ENCODE data around the gene FBXO45.
"Not testable (repeated sequence)": the region's sequence is repeated elsewhere in the genome, so short reads cannot be mapped to it uniquely, and the experiment has no call there.

The FBXO45 gene

DNA sequence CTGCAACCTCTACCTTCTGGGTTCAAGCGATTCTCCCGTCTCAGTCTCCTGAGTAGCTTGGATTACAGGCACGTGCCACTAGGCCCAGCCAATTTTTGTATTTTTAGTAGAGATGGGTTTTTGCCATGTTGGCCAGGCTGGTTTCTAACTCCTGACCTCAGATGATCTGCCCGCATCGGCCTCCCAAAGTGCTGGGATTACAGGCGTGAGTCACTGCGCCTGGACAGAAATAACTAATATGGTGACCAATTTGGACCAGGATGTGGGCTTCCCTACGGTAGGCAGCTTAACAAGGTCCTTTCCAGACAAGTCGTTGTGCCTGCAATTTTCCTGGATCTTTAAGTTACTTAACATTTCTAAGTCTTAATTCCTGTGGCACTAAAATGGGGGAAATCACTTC is 14.9 kb upstream of the FBXO45 start:
- in situ Hi-C loops (cut with HindIII; ENCODE audit: low pct_ligation_motif_present, low pct_unique_long_range_greater_than_20kb, low sequenced_read_pairs): no loop called here
- no peak for DNase-seq

- in situ Hi-C loops (cut with HindIII; ENCODE audit: low pct_ligation_motif_present, low pct_unique_long_range_greater_than_20kb, low sequenced_read_pairs): no loop called here
- DNase-seq: no peak
Observed at GRCh38 chr3:196554205-196554604, 14.3 kb upstream of the FBXO45 start.

GRCh38 chr3:196555295-196555694 is 13.2 kb upstream of the FBXO45 start:
- no peak for DNase-seq
- in situ Hi-C loops (cut with HindIII; ENCODE audit: low pct_ligation_motif_present, low pct_unique_long_range_greater_than_20kb, low sequenced_read_pairs): no loop called here

DNA sequence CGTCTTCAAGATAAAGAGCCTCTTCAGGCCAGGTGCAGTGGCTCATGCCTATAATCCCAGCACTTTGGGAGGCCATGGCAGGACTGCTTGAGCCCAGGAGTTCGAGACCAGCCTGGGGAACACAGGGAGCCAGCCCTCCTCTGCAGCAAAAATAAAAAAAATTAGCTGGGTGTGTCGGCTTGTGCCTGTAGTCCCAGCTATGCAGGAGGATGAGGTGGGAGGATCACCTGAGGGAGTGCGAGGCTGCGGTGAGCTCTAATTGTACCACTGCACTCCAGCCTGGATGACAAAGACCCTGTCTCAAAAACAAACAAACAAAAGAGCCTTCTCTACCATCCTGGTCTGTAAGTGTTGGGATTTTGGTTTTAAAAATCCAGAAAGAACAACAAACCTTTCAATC is 11.2 kb upstream of the FBXO45 start:
- DNase-seq: no peak
- in situ Hi-C loops (cut with HindIII; ENCODE audit: low pct_ligation_motif_present, low pct_unique_long_range_greater_than_20kb, low sequenced_read_pairs): no loop called here

- in situ Hi-C loops (cut with HindIII; ENCODE audit: low pct_ligation_motif_present, low pct_unique_long_range_greater_than_20kb, low sequenced_read_pairs): no loop called here
- DNase-seq: no peak
Observed at GRCh38 chr3:196558476-196558875, 10.0 kb upstream of the FBXO45 start.

- in situ Hi-C loops (cut with HindIII; ENCODE audit: low pct_ligation_motif_present, low pct_unique_long_range_greater_than_20kb, low sequenced_read_pairs): no loop called here
Observed at GRCh38 chr3:196559826-196560225, 8.6 kb upstream of the FBXO45 start.

GRCh38 chr3:196563721-196564225 is 4.7 kb upstream of the FBXO45 start:
- in situ Hi-C loops (cut with HindIII; ENCODE audit: low pct_ligation_motif_present, low pct_unique_long_range_greater_than_20kb, low sequenced_read_pairs): no loop called here
- peak; percentile 11 for DNase-seq

More at GRCh38 chr3:196559826-196560225, 8.6 kb upstream of the FBXO45 start:
- no peak for DNase-seq

GRCh38 chr3:196569003-196569516 is 600 bp downstream of the FBXO45 start:
- peak; percentile 33 for DNase-seq
- in situ Hi-C loops (cut with HindIII; ENCODE audit: low pct_ligation_motif_present, low pct_unique_long_range_greater_than_20kb, low sequenced_read_pairs): no loop called here

- DNase-seq; in situ Hi-C loops (cut with HindIII; ENCODE audit: low pct_ligation_motif_present, low pct_unique_long_range_greater_than_20kb, low sequenced_read_pairs): not testable (repeated sequence)
Observed at GRCh38 chr3:196570332-196570731, 1.9 kb downstream of the FBXO45 start.

DNA sequence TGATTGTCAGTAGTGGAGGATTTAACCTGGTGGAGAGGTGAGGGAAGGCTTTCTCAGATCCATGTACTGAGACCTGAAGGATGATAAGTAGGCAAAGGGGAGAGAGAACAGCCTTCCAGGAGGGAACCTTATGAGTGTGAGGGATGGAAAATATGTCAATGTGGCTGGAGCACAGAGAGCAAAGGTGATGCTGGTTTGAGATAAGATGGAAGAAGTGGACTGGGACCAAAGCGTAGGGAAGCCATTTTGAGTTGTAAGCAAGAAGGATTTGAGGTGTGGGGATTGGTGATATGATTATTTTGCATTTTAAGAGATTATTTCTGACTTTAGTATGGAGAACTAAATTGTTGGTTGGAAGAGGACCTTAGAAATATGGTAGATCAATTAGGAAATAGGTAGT is 3.9 kb downstream of the FBXO45 start:
- no peak for DNase-seq
- in situ Hi-C loops (cut with HindIII; ENCODE audit: low pct_ligation_motif_present, low pct_unique_long_range_greater_than_20kb, low sequenced_read_pairs): no loop called here

GRCh38 chr3:196585044-196585757 is 16.7 kb downstream of the FBXO45 start:
- in situ Hi-C loops (cut with HindIII; ENCODE audit: low pct_ligation_motif_present, low pct_unique_long_range_greater_than_20kb, low sequenced_read_pairs): no loop called here
- no peak for DNase-seq

DNA sequence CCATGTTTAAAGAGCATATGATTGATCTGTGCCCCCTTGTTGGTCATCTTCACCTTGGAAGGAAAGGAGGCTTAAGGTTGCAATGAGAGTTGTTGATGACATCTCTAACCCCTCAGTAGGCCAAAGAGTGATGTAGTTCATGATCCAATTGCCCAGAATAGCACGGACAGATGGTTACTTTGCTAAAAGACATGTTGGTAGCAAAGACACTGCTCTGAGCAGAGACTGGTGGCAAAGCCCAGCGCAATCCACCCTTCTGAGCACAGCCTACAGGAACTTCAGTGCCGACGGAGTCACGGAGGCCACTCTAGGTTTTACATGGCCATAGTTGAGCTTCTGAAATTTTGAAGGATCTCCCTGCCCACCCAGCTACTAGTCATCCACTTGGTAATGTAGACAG is 21.8 kb downstream of the FBXO45 start:
- no peak for DNase-seq
- in situ Hi-C loops (cut with HindIII; ENCODE audit: low pct_ligation_motif_present, low pct_unique_long_range_greater_than_20kb, low sequenced_read_pairs): no loop called here

GRCh38 chr3:196596355-196596754 is 27.9 kb downstream of the FBXO45 start:
- DNase-seq: no peak
- in situ Hi-C loops (cut with HindIII; ENCODE audit: low pct_ligation_motif_present, low pct_unique_long_range_greater_than_20kb, low sequenced_read_pairs): no loop called here

DNA sequence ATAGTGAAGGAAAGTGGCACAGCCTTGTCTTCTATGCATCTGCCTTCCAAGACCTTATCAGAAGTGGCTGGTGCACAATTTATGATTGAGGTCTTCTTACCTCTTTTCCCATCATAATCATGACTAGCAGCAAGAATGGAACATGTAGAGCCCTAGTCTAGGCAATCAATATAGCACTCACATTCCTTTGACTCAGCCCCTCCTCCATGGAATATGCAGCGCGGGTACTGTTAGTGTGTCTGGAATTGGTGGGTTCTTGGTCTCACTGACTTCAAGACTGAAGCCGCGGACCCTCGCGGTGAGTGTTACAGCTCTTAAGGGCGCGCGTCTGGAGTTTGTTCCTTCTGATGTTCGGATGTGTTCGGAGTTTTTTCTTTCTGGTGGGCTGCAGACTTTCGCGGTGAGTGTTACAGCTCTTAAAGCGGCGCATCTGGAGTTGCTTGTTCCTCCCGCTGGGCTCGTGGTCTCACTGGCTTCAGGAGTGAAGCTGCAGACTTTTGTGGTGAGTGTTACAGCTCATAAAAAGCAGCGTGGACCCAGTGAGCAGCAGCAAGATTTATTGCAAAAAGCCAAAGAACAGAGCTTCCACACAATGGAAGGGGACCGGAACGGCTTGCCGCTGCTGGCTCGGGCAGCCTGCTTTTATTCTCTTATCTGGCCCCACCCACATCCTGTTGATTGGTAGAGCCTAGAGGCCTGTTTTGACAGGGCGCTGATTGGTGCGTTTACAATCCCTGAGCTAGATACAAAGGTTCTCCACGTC is 29.7 kb downstream of the FBXO45 start:
- in situ Hi-C loops (cut with HindIII; ENCODE audit: low pct_ligation_motif_present, low pct_unique_long_range_greater_than_20kb, low sequenced_read_pairs); DNase-seq: not testable (repeated sequence)

- in situ Hi-C loops (cut with HindIII; ENCODE audit: low pct_ligation_motif_present, low pct_unique_long_range_greater_than_20kb, low sequenced_read_pairs): no loop called here
Observed at GRCh38 chr3:196599734-196600128, 31.3 kb downstream of the FBXO45 start.

DNA sequence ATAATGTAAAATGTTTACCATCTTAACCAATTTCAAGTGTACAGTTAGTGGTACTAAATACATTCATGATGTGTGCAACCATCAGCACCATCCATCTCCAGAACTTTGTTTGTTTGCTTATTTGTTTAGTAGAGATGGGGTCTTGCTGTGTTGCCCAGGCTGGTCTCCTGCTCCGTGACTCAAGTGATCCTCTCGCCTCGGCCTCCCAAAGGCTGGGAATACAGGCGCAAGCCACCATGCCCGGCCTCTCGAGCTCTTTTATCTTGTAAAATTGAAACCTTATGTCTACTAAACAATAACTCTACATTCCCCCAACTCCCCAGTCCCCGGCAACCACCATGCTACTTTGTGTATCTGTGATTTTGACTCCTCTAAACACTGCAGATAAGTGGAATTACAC is 31.9 kb downstream of the FBXO45 start:
- no peak for DNase-seq
- in situ Hi-C loops (cut with HindIII; ENCODE audit: low pct_ligation_motif_present, low pct_unique_long_range_greater_than_20kb, low sequenced_read_pairs): no loop called here

More at GRCh38 chr3:196599734-196600128, 31.3 kb downstream of the FBXO45 start:
- no peak for DNase-seq

DNA sequence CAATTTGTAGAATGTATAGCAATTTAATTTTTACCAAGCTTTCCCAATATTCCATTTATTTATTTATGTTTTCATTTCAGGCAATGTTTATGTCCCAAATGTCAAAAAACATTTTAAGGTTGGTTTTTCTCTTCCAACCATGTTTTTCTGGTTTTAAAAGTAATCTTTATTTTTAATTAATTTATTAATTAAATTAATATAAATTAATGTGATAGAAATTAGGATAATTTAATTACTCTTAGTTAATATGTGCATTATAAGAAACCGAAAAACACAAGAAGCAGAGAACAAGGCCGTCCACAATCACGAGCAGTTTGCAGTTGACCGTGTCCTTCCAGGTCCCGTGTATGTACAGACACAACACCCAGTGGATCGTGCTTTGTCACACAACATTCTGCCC is 34.2 kb downstream of the FBXO45 start:
- in situ Hi-C loops (cut with HindIII; ENCODE audit: low pct_ligation_motif_present, low pct_unique_long_range_greater_than_20kb, low sequenced_read_pairs): no loop called here
- no peak for DNase-seq

DNA sequence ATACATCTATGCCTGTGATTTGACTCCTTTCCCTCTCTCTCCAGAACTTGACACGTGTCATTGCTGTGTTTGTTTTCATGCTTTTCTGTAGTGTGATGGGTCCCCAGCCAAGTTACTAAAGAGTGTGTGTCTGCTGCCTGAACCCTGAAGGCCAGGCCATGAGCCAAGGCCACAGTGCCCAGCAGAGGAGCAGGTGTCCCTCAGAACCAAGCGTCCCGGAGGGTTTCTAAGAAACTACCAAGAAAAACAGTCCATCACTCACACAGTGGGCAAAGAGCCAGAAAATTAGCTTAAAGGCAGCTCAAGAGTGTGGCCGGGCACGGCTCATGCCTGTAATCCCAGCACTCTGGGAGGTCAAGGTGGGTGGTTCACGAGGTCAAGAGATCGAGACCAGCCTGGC is 35.2 kb downstream of the FBXO45 start:
- DNase-seq: no peak
- in situ Hi-C loops (cut with HindIII; ENCODE audit: low pct_ligation_motif_present, low pct_unique_long_range_greater_than_20kb, low sequenced_read_pairs): no loop called here

- DNase-seq: no peak
Observed at GRCh38 chr3:196604548-196604947, 36.1 kb downstream of the FBXO45 start.

GRCh38 chr3:196608693-196609092 is 40.2 kb downstream of the FBXO45 start:
- DNase-seq: no peak
- in situ Hi-C loops (cut with HindIII; ENCODE audit: low pct_ligation_motif_present, low pct_unique_long_range_greater_than_20kb, low sequenced_read_pairs): no loop called here

More at GRCh38 chr3:196604548-196604947, 36.1 kb downstream of the FBXO45 start:
- in situ Hi-C loops (cut with HindIII; ENCODE audit: low pct_ligation_motif_present, low pct_unique_long_range_greater_than_20kb, low sequenced_read_pairs): no loop called here

Measured in ACHN (cell line).